VCaP (cell line): ENCODE measurements around the gene AOC3.
A peak's percentile ranks its signal among the peaks of the same experiment; 100 is the strongest.
"Not testable (repeated sequence)": the region's sequence is repeated elsewhere in the genome, so short reads cannot be mapped to it uniquely, and the experiment has no call there.

Experiments used
- H3K27ac ChIP-seq: fragments of 450-650 bp; 2 replicates; pipeline ENCODE4 v1.5.1; 2017
- TF ChIP-seq, protein P1 (sequence below): fragments of 450-650 bp; conservative IDR thresholded peaks from 2 replicates; pipeline ENCODE4 v1.5.1; 2017; ENCODE audit warnings: mild to moderate bottlenecking, moderate library complexity

AOC3 gene

DNA sequence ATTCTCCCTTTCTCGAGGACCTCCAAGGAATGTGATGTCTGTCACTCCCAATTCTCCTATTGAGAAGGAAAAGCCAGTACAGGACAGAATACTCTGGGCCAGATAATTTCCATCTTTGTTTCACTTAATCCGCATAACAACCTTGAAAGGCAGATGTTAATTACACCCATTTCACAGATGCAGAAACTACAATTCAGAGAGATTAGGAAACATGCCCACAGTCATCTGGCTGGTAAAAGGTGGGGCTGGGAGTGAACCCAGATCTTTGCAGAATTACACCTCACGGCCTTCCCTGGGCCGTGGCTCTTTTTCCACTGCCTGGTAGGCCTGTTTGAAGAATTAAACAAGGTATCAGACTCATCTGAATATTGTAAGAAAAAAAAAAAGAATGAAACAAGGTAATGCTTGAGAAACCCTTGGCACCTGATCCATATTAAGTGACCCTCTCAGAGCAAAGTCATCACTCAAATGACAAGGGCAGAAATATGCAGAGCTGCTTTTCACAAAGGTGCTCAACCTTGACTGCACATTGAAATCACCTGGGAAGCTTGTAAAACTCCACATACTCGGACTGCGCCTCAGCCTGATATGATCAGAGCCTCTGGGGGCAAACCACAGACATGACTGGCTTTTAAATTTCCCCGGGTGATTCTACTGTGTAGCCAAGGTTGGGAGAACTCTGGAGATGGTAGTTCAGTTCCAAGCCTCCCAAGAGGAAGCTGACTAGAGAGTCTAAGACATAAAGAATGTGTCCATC lies 33.0 kb downstream of the AOC3 start:
- TF ChIP-seq, protein P1, sequence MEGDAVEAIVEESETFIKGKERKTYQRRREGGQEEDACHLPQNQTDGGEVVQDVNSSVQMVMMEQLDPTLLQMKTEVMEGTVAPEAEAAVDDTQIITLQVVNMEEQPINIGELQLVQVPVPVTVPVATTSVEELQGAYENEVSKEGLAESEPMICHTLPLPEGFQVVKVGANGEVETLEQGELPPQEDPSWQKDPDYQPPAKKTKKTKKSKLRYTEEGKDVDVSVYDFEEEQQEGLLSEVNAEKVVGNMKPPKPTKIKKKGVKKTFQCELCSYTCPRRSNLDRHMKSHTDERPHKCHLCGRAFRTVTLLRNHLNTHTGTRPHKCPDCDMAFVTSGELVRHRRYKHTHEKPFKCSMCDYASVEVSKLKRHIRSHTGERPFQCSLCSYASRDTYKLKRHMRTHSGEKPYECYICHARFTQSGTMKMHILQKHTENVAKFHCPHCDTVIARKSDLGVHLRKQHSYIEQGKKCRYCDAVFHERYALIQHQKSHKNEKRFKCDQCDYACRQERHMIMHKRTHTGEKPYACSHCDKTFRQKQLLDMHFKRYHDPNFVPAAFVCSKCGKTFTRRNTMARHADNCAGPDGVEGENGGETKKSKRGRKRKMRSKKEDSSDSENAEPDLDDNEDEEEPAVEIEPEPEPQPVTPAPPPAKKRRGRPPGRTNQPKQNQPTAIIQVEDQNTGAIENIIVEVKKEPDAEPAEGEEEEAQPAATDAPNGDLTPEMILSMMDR: no peak
- no peak overlapping the region for H3K27ac ChIP-seq

DNA sequence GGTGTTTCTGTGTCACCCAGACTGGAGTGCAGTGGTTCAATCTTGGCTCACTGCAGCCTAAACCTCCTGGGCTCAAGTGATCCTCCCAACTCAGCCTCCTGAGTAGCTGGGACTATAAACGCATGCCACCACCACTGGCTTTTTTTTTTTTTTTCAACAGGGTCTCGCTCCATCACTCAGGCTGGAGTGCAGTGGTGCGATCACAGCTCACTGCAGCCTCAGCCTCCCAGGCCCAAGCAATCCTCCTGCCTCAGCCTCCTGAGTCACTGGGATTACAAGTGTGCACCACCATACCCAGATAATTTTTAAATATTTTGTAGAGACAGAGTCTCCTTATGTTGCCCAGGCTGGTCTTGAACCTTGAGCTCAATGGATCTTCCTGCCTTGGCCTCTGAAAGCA lies 34.8 kb downstream of the AOC3 start:
- H3K27ac ChIP-seq: not testable (repeated sequence)

GRCh38 chr17:42886283-42887176 lies 35.5 kb downstream of the AOC3 start:
- TF ChIP-seq, protein P1: no peak
- no peak overlapping the region for H3K27ac ChIP-seq

DNA sequence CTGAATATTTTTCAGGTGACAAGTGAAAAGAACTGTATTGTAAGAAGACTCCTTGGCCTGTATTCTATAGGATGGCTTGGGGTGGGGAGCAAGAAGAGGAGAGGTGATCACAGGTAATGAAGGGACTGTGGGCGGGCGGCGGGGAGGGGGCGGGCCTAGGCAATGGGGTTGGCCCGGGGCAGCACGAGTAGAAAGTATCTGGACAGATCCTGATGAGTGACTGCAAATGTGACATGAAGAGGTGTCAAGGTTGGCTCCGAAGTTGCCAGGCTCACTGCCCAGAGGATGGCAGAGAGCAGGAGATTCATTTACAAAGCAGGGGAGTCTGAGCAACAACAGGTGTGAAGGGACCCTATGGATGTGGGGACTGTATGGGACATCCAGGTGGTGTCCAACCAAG lies 38.8 kb downstream of the AOC3 start:
- TF ChIP-seq, protein P1: no peak
- no peak overlapping the region for H3K27ac ChIP-seq

DNA sequence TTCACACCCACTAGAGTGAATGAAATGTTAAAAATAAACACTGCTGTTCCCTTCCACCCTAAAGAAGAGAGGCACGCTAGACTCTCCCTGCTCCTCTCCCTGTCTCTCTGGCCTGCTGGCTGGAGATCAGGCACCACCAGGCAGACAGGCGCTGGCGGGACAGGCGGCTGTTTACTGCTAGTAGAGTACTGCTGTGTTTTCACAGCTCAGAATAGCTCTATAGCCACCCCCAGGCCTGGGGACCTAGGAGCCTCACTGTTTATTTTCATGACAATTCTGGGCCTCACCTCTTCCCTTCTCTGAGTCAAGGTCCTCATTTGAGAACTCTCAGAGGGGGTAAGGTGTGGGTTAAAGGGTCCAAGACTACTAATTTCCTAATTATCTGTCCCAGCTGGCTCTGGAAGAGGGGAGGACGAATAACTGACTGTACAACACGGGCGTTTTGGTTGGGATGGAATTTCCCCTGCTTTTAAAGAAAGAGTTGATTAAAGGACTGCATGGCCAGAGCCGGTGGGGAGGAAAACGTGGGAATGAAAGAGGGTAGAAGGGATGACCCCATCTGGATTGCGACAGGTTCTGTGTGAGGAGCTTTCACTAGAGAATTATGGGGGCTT lies 40.6 kb downstream of the AOC3 start:
- no peak overlapping the region for H3K27ac ChIP-seq
- TF ChIP-seq, protein P1: no peak

DNA sequence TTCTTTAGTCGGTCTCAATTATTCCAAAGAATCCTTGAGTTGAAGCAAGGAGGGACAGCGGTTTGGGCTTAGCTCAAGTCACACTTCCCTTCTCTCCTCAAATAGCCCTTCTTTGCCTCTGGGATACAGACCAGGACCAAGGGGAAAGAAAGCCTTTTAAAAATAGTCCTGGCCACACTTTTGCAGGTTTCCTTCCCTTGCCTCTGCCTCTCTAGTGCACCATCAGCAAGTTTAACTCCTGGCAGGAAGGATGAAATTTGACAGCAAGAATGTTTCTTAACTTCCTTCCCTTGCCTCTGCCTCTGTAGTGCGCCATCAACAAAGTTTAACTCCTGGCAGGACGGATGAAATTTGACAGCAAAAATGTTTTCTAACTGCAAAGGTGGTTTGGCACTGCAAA lies 42.4 kb downstream of the AOC3 start:
- TF ChIP-seq, protein P1: no peak
- H3K27ac ChIP-seq: no peak overlapping the region

- TF ChIP-seq, protein P1: no peak
- peak overlapping the region; percentile 36 for H3K27ac ChIP-seq
Measured at GRCh38 chr17:42894283-42895184, 43.5 kb downstream of the AOC3 start.
